ENCODE measurements around the gene AKAP12. TPM values are rescaled to one million over a fixed set of nuclear protein-coding genes. Genes with fewer than 3 reads are reported as not detected.
"Not testable (repeated sequence)": the region's sequence is repeated elsewhere in the genome, so short reads cannot be mapped to it uniquely, and the experiment has no call there.

Gene AKAP12
- total RNA-seq, 1 donor from 2014 or later: 154 TPM

DNA sequence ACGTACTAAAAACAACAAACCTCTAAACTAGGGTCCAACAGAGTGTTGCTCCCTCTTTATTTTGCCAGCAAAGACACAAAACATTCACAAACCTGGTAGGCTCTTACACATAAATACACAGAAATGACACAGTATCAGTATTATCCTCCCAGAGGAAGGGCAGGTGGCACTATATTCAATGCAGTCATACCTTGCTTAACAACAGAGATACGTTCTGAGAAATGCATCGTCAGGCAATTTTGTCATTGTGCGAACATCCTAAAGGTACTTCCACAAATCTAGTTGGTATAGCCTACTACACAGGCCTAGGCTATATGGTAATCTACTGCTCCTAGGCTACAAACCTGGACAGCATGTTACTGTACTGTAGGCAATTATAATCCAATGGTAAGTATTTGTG is 142.0 kb downstream of the AKAP12 start:
- peaks cover 7% of the 10 kb centered on the region for H3K36me3 Mint-ChIP-seq (ENCODE audit: unreplicated experiment)
- H3K9me3 Mint-ChIP-seq (ENCODE audit: unreplicated experiment): no peaks in the 10 kb centered on the region
- TF ChIP-seq, protein P1, sequence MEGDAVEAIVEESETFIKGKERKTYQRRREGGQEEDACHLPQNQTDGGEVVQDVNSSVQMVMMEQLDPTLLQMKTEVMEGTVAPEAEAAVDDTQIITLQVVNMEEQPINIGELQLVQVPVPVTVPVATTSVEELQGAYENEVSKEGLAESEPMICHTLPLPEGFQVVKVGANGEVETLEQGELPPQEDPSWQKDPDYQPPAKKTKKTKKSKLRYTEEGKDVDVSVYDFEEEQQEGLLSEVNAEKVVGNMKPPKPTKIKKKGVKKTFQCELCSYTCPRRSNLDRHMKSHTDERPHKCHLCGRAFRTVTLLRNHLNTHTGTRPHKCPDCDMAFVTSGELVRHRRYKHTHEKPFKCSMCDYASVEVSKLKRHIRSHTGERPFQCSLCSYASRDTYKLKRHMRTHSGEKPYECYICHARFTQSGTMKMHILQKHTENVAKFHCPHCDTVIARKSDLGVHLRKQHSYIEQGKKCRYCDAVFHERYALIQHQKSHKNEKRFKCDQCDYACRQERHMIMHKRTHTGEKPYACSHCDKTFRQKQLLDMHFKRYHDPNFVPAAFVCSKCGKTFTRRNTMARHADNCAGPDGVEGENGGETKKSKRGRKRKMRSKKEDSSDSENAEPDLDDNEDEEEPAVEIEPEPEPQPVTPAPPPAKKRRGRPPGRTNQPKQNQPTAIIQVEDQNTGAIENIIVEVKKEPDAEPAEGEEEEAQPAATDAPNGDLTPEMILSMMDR (IDR thresholded peaks at IDR 0.05): no peak
- H3K4me3 Mint-ChIP-seq (ENCODE audit: unreplicated experiment): no peak overlapping the region
- H3K27me3 Mint-ChIP-seq (ENCODE audit: unreplicated experiment): no peaks in the 10 kb centered on the region
- no peak overlapping the region for H3K27ac Mint-ChIP-seq (ENCODE audit: unreplicated experiment)
- DNase-seq (ENCODE audit: extremely low spot score, unreplicated experiment): no peak
- H3K4me1 Mint-ChIP-seq (ENCODE audit: unreplicated experiment): peaks cover 29% of the 10 kb centered on the region

DNA sequence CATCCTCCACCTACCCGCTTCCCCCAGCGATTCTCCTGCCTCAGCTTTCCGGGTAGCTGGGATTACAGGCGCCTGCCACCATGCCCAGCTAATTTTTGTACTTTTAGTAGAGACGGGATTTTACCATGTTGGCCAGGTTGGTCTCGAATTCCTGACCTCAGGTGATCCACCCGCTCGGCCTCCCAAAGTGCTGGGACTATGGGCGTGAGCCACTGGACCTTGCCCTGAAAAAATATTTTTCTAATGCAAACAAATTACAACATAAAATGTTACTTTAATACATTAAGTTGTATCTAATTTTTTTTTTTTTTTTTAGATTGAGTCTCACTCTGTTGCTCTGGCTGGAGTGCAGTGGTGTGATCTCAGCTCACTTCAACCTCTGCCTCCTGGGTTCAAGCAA is 142.9 kb downstream of the AKAP12 start:
- H3K27ac Mint-ChIP-seq (ENCODE audit: unreplicated experiment); H3K36me3 Mint-ChIP-seq (ENCODE audit: unreplicated experiment); H3K9me3 Mint-ChIP-seq (ENCODE audit: unreplicated experiment); DNase-seq (ENCODE audit: extremely low spot score, unreplicated experiment); H3K4me3 Mint-ChIP-seq (ENCODE audit: unreplicated experiment); H3K27me3 Mint-ChIP-seq (ENCODE audit: unreplicated experiment): not testable (repeated sequence)
- peaks cover 32% of the 10 kb centered on the region for H3K4me1 Mint-ChIP-seq (ENCODE audit: unreplicated experiment)

DNA sequence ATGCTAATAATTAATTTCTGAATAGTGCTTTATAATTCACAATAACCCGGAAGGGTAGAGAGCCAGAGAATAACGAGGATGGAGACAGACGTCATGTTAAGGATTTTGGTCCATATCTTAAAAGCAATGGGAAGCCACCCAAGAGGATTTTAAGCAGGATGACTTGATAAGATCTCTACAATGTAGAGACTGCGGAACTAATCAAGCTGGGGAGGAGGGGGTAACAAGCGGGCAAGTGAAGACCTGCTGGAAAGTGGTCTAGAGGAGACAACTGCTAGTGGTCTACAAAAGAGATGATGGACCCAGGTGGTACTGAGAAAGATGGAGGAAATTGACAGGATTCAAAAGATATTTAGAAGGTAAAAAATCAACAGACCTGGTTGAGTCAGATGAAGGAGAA is 144.4 kb downstream of the AKAP12 start:
- H3K27me3 Mint-ChIP-seq (ENCODE audit: unreplicated experiment): no peaks in the 10 kb centered on the region
- peaks cover 7% of the 10 kb centered on the region for H3K36me3 Mint-ChIP-seq (ENCODE audit: unreplicated experiment)
- no peak for DNase-seq (ENCODE audit: extremely low spot score, unreplicated experiment)
- H3K27ac Mint-ChIP-seq (ENCODE audit: unreplicated experiment): no peak overlapping the region
- TF ChIP-seq, protein P1 (IDR thresholded peaks at IDR 0.05): no peak
- no peaks in the 10 kb centered on the region for H3K9me3 Mint-ChIP-seq (ENCODE audit: unreplicated experiment)
- peaks cover 39% of the 10 kb centered on the region for H3K4me1 Mint-ChIP-seq (ENCODE audit: unreplicated experiment)
- H3K4me3 Mint-ChIP-seq (ENCODE audit: unreplicated experiment): no peak overlapping the region

DNA sequence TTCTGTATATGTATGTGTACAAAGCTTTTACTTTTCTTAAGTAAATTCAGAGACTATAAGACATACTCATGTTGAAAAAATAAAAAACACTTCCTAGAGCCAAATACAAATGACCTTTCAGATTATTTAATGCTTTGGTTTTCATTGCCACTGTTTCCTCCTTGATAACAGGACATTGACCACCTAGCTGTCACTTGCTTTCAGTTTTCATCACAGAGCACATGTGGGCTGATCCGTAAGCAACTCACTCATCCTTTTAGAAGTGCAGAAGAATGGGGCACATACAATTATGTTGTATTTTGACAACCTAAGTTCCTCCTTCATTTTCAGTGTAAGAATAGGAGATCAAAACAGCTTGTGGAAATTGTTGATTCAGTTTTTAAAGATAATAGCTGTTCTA is 145.4 kb downstream of the AKAP12 start:
- no peaks in the 10 kb centered on the region for H3K9me3 Mint-ChIP-seq (ENCODE audit: unreplicated experiment)
- no peak overlapping the region for H3K27ac Mint-ChIP-seq (ENCODE audit: unreplicated experiment)
- H3K4me3 Mint-ChIP-seq (ENCODE audit: unreplicated experiment): no peak overlapping the region
- H3K36me3 Mint-ChIP-seq (ENCODE audit: unreplicated experiment): peaks cover 7% of the 10 kb centered on the region
- no peak for DNase-seq (ENCODE audit: extremely low spot score, unreplicated experiment)
- TF ChIP-seq, protein P1 (IDR thresholded peaks at IDR 0.05): no peak
- peaks cover 35% of the 10 kb centered on the region for H3K4me1 Mint-ChIP-seq (ENCODE audit: unreplicated experiment)
- H3K27me3 Mint-ChIP-seq (ENCODE audit: unreplicated experiment): no peaks in the 10 kb centered on the region

DNA sequence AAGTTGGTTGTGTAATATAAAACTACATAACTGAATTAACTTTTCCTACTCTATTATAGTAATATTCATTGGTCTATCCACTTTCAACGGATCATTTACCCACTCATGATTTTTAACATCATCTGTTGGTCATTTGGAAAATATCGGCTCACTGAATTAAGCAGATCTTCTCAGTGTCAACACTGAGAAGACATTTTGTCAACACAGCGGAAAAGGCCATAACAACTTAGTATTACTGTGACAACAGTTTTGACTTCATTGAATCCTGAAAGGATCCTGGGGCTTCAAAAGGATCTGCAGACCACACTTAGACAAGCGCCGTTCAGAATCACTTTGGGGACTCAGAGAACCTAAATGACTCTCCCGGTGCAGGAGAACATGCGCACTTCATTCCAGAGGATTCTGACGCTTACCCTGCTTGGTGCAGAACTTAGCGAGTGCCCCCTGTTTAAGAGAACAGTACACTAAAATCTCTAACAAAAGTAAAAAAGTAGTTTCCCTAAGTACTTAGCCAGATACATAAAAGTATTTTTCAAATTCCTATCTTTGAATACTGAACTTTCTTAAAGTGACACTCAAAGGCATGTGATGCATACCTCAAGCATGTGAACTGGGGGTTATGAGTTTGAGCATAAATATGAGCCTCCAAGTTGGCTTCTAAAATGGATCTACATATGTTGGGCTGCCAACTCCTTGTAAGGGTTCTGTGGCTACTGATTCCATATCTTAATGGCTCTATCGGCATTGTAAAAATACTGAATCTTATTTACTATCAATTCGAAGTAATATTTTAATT is 147.6 kb downstream of the AKAP12 start:
- Mint-ChIP-seq H3K36me3 (ENCODE audit: unreplicated experiment) (peaks cover 7% of the 10 kb centered on the region), H3K27me3 (ENCODE audit: unreplicated experiment) (no peaks in the 10 kb centered on the region), H3K4me1 (ENCODE audit: unreplicated experiment) (peaks cover 29% of the 10 kb centered on the region), H3K4me3 (ENCODE audit: unreplicated experiment) (no peak overlapping the region), H3K27ac (ENCODE audit: unreplicated experiment) (peak overlapping the region; percentile 47), H3K9me3 (ENCODE audit: unreplicated experiment) (no peaks in the 10 kb centered on the region)
- no peak for DNase-seq (ENCODE audit: extremely low spot score, unreplicated experiment)
- TF ChIP-seq, protein P1 (IDR thresholded peaks at IDR 0.05): no peak

Measured in osteocyte (in vitro differentiated cells).